PC-9 (cell line): ENCODE measurements around the gene EGLN2. TPM values are rescaled to one million over a fixed set of nuclear protein-coding genes. Genes with fewer than 3 reads are reported as not detected.

Experiments
- BruUV-seq: library from RNA; stranded (reverse); fragments of 400-500 nt; replicated peaks from 2 replicates; lab custom pipeline; 2021; lab: Mats Ljungman, UMichigan
- CTCF ChIA-PET: fragments of 300-600 bp; sonication (Branson Sonifier 250); formaldehyde crosslinking; loops from one replicate; lab custom pipeline; 2022; ENCODE audit warnings: antibody characterized with exemption; lab: Charles Lee
- POLR2A ChIA-PET: fragments of 300-600 bp; sonication (Branson Sonifier 250); formaldehyde crosslinking; loops from one replicate; lab custom pipeline; 2022; ENCODE audit warnings: antibody characterized with exemption; ENCODE audit not compliant: unreplicated experiment; lab: Charles Lee
- DNase-seq, 2 experiments: peaks; one replicate each; pipeline versions ENCODE4 v3.0.0 to v3.0.0-alpha.2; 2015 to 2022; ENCODE audit warnings: mixed read lengths in 1 of 2
- H2AFZ ChIP-seq: fragments of 200-600 bp; sonication (generic); 2 replicates; pipeline ENCODE4 v1.8.1; 2017; ENCODE audit warnings: antibody characterized with exemption
- H3F3A ChIP-seq: fragments of 200-600 bp; sonication (generic); 2 replicates; pipeline ENCODE4 v1.8.1; 2017; ENCODE audit warnings: antibody characterized with exemption, mild to moderate bottlenecking, low read depth; ENCODE audit not compliant: insufficient read depth
- H3K27ac ChIP-seq: fragments of 200-600 bp; sonication (generic); 2 replicates; pipeline ENCODE4 v1.6.1; 2016; ENCODE audit warnings: mixed run types
- H3K27me3 ChIP-seq: fragments of 200-600 bp; sonication (generic); 2 replicates; pipeline ENCODE4 v1.6.1; 2016; ENCODE audit warnings: low read depth, mixed run types; ENCODE audit not compliant: insufficient read depth
- H3K36me3 ChIP-seq: fragments of 200-600 bp; sonication (generic); 2 replicates; pipeline ENCODE4 v1.6.1; 2016; ENCODE audit warnings: low read depth, mixed run types
- H3K4me1 ChIP-seq: fragments of 200-600 bp; sonication (generic); replicated peaks from 2 replicates; pipeline ENCODE4 v1.6.1; 2016; ENCODE audit warnings: mixed run types; ENCODE audit not compliant: insufficient read depth
- H3K4me2 ChIP-seq: fragments of 200-600 bp; sonication (generic); 2 replicates; pipeline ENCODE4 v1.6.1; 2017; ENCODE audit warnings: mixed run types
- H3K4me3 ChIP-seq: fragments of 200-600 bp; sonication (generic); 2 replicates; pipeline ENCODE4 v1.6.1; 2016; ENCODE audit warnings: mixed run types
- H3K79me2 ChIP-seq: fragments of 200-600 bp; sonication (generic); 2 replicates; pipeline ENCODE4 v1.6.1; 2017; ENCODE audit warnings: low read depth, mixed run types
- H3K9me2 ChIP-seq: fragments of 200-600 bp; sonication (generic); 2 replicates; pipeline ENCODE4 v1.8.1; 2017; ENCODE audit warnings: mild to moderate bottlenecking; ENCODE audit not compliant: insufficient read depth
- H3K9me3 ChIP-seq: fragments of 200-600 bp; sonication (generic); 2 replicates; pipeline ENCODE4 v1.8.1; 2016; ENCODE audit warnings: low read depth; ENCODE audit not compliant: insufficient read depth
- H4K20me1 ChIP-seq: fragments of 200-600 bp; sonication (generic); 2 replicates; pipeline ENCODE4 v1.8.1; 2017; ENCODE audit not compliant: insufficient read depth
- EZH2 ChIP-seq: fragments of 200-600 bp; sonication (generic); IDR thresholded peaks from 2 replicates; pipeline ENCODE4 v1.8.0; 2017; ENCODE audit warnings: antibody characterized with exemption, low read depth
- intact Hi-C: fragments of 100-400 bp; cut with micrococcal nuclease; formaldehyde crosslinking; loops from one replicate; pipeline ENCODE4 v1.10.0; 2022; ENCODE audit not compliant: unreplicated experiment
- total RNA-seq: library from RNA; stranded (reverse); gene quantifications from 2 replicates; pipeline ENCODE4 v1.2.3, GENCODE V29; 2021
- TF ChIP-seq, protein P1 (sequence below): fragments of 200-600 bp; sonication (generic); conservative IDR thresholded peaks from 2 replicates; pipeline ENCODE4 v1.6.1; 2017; ENCODE audit warnings: mixed run types, antibody characterized with exemption, mild to moderate bottlenecking, moderate library complexity

EGLN2 gene
- total RNA-seq, 1 experiment from 2014 or later: 78.4 TPM

DNA sequence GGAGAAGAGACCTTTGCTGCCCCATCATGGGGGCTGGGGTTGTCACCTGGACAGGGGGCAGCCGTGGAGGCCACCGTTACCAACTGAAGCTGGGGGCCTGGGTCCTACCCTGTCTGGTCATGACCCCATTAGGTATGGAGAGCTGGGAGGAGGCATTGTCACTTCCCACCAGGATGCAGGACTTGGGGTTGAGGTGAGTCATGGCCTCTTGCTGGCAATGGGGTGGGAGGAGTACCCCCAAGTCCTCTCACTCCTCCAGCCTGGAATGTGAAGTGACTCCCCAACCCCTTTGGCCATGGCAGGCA is 9.0 kb downstream of the EGLN2 start:
- TF ChIP-seq, protein P1, sequence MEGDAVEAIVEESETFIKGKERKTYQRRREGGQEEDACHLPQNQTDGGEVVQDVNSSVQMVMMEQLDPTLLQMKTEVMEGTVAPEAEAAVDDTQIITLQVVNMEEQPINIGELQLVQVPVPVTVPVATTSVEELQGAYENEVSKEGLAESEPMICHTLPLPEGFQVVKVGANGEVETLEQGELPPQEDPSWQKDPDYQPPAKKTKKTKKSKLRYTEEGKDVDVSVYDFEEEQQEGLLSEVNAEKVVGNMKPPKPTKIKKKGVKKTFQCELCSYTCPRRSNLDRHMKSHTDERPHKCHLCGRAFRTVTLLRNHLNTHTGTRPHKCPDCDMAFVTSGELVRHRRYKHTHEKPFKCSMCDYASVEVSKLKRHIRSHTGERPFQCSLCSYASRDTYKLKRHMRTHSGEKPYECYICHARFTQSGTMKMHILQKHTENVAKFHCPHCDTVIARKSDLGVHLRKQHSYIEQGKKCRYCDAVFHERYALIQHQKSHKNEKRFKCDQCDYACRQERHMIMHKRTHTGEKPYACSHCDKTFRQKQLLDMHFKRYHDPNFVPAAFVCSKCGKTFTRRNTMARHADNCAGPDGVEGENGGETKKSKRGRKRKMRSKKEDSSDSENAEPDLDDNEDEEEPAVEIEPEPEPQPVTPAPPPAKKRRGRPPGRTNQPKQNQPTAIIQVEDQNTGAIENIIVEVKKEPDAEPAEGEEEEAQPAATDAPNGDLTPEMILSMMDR: 0 out of 2 replicates have a peak, but pooled peaks have one; percentile 10
- TF ChIP-seq EZH2: no peak
- no TSS peak for BruUV-seq
- no peaks in the 10 kb centered on the region for H3K9me3 ChIP-seq
- peaks cover 4% of the 10 kb centered on the region; the same call in 1 of the 2 replicates for H3K36me3 ChIP-seq
- no peaks in the 10 kb centered on the region for H3K9me2 ChIP-seq
- H4K20me1 ChIP-seq: peaks cover 27% of the 10 kb centered on the region
- H3K4me1 ChIP-seq: peaks cover 9% of the 10 kb centered on the region; the same call in 1 of the 2 replicates
- POLR2A ChIA-PET: no interaction called here
- intact Hi-C loops: no loop called here
- H3K27ac ChIP-seq: no peak overlapping the region
- H2AFZ ChIP-seq: no peak overlapping the region
- peaks cover 16% of the 10 kb centered on the region for H3K79me2 ChIP-seq
- no peaks in the 10 kb centered on the region for H3K27me3 ChIP-seq
- H3K4me3 ChIP-seq: no peak overlapping the region
- no peak for DNase-seq
- CTCF ChIA-PET: no interaction called here
- no peak overlapping the region for H3K4me2 ChIP-seq
- no peaks in the 10 kb centered on the region for H3F3A ChIP-seq

DNA sequence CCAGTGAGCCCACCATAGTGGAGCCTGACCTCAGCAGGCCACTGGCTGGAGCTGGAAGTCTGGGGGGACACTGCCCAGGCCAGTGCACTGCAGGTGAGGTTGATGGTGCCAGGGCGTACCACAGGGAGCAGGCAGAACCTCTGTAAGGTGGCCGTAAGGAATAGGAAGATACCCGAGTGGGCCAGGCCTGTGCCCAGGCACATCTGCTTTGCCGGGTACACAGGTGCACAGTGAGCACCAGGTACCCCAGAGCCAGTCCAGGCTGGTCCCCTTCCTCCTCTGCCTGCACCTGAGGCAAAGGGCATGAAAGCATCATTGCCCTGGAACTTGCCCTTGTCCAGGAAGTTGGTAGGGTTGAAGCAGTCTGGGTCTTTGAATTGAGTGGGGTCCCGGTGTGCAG is 9.5 kb downstream of the EGLN2 start:
- ChIA-PET POLR2A (interaction anchor here (0.5 to 0.6 kb wide), 2 partner anchors 58 to 477 kb away, joined by 4 to 5 read pairs; partner anchors contain the start of gene SNRPA), CTCF (no interaction called here)
- Histone ChIP-seq H3K9me2 (no peaks in the 10 kb centered on the region), H3K36me3 (peaks cover 4% of the 10 kb centered on the region; the same call in 1 of the 2 replicates), H2AFZ (no peak overlapping the region), H3K4me2 (no peak overlapping the region), H3K4me3 (no peak overlapping the region), H3K27ac (no peak overlapping the region), H3K9me3 (no peaks in the 10 kb centered on the region), H3K79me2 (peaks cover 13% of the 10 kb centered on the region; the same call in 1 of the 2 replicates), H3K4me1 (peaks cover 4% of the 10 kb centered on the region; the same call in 1 of the 2 replicates), H4K20me1 (peaks cover 22% of the 10 kb centered on the region), H3F3A (no peaks in the 10 kb centered on the region), H3K27me3 (no peaks in the 10 kb centered on the region)
- BruUV-seq: no TSS peak
- no peak for DNase-seq
- TF ChIP-seq, protein P1: no peak
- TF ChIP-seq EZH2: no peak
- intact Hi-C loops: no loop called here

DNA sequence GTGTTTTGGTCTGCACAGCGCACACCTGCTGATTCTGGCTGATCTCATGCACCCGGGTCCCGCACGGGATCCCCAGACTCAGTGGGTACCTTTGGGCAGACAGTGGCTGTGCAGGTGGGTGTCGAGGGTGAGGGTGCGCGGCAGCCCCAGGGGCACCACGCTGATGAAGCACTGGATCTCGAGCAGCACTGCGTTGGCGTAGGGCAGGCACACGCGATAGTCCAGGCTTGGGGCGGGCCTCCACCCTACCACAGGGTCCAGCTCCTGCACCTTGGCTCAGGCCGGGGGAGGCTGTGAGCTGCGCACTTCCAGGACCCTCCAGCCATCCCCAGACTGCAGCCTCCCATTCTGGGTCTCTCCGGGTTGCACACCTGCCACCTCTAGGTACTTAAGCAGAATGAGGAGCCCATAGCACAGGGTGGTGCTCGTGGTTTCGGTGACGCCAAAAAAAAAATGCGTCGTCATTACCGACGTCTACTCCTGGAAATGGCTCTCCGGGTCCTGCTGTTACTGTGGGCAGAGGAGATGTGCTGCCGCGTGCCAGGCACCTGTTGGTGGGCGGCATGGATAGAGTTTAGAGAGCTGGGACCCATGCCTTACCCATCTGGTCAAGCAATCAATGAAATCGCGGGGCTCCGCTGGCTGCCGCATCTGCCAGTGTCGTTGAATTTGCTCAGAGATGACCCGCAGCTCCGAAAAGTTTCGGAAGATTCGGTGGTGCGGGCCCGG is 10.5 kb downstream of the EGLN2 start:
- H3K79me2 ChIP-seq: 0 out of 2 replicates have a peak, but pooled peaks cover 4% of the 10 kb centered on the region
- no peaks in the 10 kb centered on the region for H3K9me2 ChIP-seq
- TF ChIP-seq, protein P1: no peak
- intact Hi-C loops: loop anchor here (5.0 kb wide), 1 partner anchor 57 kb away; the partner anchor contains the start of genes ACTMAP and SNRPA
- H3K9me3 ChIP-seq: no peaks in the 10 kb centered on the region
- no TSS peak for BruUV-seq
- no peak overlapping the region for H3K4me2 ChIP-seq
- CTCF ChIA-PET: no interaction called here
- no peak overlapping the region for H3K27ac ChIP-seq
- no peaks in the 10 kb centered on the region for H3F3A ChIP-seq
- H4K20me1 ChIP-seq: peaks cover 11% of the 10 kb centered on the region
- POLR2A ChIA-PET: interaction anchor here (0.6 kb wide), 1 partner anchor 59 kb away, joined by 4 read pairs; the partner anchor contains the start of gene SNRPA
- no peak overlapping the region for H2AFZ ChIP-seq
- DNase-seq: no peak
- no peak overlapping the region for H3K4me3 ChIP-seq
- no peaks in the 10 kb centered on the region for H3K27me3 ChIP-seq
- peaks cover 4% of the 10 kb centered on the region; the same call in 1 of the 2 replicates for H3K36me3 ChIP-seq
- H3K4me1 ChIP-seq: no peaks in the 10 kb centered on the region
